GM19324 (cell line): ENCODE data around the gene LRMDA.

Experiments
- ATAC-seq: cut with Tn5 transposase; IDR thresholded peaks from one replicate; pipeline ENCODE4 v1.9.1; 2021; ENCODE audit warnings: mild to moderate bottlenecking, moderate library complexity; ENCODE audit not compliant: unreplicated experiment, low FRiP score

The LRMDA gene

DNA sequence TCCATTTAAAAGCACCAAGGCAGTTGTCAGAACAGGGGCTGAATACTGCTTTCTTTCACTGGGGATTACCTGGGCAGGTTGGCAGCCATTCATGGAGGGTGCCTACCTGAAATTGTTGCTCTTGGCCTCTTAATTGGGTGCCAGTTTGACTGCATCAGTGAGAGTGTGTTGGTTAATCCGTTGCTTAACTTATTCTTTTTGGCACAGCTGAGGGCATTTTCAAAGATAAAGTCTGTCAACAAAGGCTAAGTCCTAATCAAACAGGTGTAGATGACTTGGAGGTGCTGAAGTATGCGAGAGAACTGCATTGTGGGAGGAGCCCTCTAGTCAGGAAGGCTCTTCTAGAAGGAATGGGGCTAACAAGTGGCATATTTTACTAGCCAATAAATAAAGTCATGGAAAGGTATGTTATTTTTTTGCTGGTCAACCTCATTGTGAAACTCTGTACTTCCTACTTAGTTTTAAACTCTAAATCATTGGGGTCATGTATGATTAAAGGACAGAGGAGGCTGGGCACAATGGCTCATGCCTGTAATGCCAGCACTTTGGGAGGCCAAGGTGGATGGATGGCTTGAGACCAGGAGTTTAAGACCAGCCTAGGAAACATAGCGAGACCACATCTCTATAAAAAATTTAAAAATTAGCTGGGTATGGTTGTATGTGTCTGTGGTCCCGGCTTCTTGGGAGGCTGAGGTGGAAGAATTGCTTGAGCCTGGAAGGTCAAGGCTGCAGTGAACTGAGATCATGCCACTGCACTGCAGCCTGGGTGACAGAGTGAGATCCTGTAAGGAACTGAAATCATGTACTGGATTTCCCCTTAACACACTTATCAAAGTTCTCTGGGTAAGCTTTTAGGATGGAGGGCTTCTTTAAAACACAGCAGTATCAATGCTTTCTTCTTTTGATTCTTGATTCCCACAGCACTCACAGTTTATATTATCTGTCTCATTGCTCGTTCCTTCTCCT lies 134.1 kb downstream of the LRMDA start:
- ATAC-seq = no peak

DNA sequence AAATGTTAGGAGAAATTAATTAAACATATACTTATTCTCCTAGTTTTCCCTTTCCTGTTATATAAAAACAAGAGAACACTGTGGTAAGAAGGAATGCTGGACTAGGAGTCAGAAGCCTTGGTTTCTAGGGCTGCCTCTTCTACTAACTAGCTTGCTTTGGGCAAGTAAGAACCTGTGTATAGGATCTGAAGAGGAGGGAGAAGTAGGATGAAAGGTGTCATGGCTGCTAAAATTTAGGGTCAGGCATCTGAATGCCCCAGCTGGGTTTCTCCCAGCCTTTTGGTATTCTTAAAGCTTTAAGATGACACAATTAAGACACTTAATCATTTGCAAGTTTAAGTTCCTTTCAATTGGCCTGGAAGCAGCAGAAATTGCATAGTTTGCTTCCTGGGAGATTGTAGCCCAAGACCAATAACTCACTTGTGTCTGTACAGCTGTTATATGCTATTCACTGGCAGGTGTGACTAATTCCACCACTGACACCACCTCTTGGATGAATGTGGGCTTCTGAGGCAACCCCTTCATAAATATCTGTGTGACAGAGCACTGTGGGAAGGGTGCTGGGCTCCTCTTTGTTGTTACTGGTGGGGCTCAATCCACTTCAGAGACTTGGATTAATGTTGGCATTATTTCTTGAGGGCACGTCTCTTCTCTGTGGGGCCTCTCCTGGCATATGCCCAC lies 137.2 kb downstream of the LRMDA start:
- ATAC-seq = no peak

- ATAC-seq = no peak
These were observed 138.1 kb downstream of the LRMDA start for GRCh38 chr10:75569506-75569905.

DNA sequence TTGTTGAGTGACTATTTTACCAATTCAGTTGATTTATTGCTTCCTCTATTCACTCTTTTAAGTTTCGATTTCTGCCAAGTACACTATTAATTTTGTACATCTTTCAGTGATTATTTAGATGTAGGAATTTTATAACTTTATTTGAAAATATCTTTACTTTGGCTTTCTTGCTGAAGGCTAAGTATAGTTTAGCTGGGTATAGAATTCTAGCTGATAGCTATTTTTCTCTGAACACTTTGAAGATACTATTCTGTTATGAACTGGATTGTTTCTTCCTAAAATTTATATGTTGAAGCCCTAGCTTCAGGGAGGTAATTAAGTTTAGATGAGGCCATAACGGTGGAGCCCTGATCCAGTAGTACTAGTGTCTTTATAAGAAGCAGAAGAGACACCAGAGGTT lies 141.1 kb downstream of the LRMDA start:
- ATAC-seq = no peak

DNA sequence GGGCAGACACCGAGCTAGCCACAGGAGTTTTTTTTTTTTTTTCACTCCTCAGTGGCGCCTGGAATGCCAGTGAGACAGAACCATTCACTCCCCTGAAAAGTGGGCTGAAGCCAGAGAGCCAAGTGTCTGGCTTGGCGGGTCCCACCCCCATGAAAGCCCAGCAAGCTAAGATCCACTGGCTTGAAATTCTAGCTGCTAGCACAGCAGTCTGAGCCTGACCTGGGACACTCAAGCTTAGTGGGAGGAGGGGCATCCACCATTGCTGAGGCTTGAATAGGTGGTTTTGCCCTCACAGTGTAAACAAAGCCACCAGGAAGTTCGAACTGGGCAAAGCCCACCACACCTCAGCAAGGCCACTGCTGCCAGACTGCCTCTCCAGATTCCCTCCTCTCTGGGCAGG lies 144.5 kb downstream of the LRMDA start:
- no peak for ATAC-seq

DNA sequence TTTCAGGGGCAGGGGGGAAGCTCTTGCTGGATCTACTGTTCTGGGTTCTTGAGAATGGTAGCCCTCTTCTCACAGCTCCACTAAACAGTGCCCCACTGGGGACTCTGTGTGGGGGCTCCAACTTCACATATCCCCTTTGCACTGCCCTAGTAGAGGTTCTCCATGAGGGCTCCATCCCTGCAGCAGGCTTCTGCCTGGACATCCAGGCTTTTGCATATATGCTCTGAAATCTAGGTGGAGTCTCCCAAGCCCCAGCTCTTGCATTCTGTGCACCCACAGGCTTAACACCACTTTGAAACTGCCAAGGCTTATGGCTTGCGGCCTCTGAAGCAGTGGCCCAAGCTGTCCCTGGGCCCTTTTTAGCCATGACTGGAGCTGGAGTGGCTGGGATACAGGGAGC lies 150.7 kb downstream of the LRMDA start:
- ATAC-seq = no peak

DNA sequence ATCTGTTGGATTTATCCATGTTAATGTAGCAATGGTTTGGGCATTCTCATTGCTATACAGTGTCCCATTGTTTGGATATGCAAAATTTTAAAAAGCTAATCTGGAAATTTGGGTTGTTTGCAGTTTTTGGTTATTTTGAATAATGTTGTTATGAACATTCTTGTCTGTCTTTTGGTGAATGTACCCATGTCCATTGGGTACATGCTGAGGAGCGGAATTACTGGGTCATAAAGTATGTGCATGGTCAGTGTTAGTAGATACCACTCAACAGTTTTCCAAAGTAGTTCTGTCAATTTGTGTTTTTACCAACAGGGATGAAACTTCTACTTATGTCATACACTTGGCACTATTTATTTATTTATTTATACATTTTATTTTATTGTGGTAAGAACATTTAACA lies 153.9 kb downstream of the LRMDA start:
- ATAC-seq = no peak

DNA sequence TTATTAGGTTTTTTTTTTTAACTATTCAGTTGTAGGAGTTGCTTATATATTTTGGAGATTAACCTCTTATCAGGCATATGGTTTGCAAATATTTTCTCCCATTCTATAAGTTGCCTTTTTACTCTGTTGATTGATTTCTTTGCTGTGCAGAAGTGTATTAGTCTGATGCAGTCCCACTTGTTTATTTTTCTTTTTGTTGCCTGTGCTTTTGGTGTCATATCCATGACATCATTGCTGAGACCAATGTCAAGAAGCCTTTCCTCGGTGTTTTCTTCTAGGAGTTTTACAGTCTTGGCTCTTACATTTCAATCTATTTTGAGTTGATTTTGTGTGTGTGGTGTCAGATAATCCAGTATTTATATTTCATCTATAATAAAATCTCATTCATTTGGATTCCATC lies 155.4 kb downstream of the LRMDA start:
- ATAC-seq = no peak

- ATAC-seq = no peak
These were observed 156.6 kb downstream of the LRMDA start for GRCh38 chr10:75588031-75588430.

- no peak for ATAC-seq
These were observed 158.7 kb downstream of the LRMDA start for GRCh38 chr10:75589895-75590654.

DNA sequence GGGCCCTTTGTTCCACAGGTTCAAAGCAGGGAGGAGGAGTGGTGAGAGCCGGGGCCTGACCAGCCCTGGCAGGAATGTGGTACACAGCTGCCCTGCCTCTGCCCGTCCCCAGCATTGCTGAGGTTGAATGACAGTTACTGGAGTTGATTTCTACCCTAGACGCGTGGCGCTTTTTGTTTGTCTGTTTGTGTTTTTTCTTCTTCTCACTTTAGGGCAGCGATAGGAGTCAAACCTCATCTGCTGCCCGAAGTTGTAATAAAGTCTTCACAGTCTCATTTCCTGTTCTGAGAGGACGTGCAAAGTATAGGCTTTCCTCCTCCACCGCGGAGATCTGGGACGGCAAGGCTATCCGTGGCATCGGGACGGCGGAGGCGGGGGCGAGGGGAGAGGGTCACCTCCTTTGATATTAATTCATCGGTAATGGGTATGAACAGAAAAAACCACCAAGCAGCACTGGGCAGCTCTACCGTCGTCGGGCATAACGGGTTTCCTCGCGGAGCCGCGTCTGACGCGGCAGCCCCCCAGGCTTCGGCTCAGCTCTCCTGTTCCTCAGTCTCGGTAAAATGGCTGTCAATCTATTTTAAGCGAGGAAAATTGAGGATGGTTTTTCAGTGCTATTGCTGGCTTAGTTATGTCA lies 160.8 kb downstream of the LRMDA start:
- no peak for ATAC-seq

DNA sequence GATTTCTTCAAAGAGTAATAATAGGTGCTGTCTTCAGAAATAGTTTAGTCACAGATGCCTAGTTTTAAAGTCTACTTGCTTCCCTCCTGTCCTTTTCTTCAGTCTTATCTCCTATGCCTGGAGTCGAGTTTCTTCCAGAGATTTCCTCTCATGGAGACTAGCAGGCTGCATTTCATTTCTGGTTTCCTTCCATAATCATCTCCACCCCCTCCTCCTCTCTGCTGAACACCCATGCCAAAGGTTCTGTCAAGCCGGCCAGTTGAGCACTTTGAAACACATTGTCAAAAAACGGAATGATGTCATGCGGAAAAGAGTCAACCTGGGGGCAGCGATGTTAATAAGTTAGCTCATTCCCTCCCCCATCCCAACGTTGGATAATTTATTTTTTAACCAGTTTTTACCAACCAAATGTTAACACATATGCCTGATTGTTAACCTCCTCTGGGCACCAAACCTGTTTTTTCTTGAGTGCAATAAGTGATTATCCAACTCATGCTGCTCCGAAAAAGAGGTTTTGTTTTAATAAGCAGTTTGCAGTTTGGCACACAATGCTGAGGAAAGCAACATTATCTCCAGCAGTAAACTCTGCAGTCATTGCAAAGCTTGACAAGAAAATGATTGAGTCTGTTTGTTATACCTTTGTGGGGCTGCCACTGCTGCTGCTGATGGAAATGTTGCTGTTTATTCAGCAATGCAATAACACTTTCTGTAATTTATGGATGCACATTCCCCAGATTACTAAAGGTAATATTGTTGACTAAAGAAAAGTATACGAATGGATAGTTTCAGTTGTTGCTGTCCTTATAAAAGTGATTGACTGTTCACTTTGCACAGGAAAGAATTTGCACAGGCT lies 161.6 kb downstream of the LRMDA start:
- ATAC-seq = no peak

GRCh38 chr10:75593692-75594556 lies 162.5 kb downstream of the LRMDA start:
- ATAC-seq = no peak

GRCh38 chr10:75596930-75597620 lies 165.7 kb downstream of the LRMDA start:
- ATAC-seq = no peak

DNA sequence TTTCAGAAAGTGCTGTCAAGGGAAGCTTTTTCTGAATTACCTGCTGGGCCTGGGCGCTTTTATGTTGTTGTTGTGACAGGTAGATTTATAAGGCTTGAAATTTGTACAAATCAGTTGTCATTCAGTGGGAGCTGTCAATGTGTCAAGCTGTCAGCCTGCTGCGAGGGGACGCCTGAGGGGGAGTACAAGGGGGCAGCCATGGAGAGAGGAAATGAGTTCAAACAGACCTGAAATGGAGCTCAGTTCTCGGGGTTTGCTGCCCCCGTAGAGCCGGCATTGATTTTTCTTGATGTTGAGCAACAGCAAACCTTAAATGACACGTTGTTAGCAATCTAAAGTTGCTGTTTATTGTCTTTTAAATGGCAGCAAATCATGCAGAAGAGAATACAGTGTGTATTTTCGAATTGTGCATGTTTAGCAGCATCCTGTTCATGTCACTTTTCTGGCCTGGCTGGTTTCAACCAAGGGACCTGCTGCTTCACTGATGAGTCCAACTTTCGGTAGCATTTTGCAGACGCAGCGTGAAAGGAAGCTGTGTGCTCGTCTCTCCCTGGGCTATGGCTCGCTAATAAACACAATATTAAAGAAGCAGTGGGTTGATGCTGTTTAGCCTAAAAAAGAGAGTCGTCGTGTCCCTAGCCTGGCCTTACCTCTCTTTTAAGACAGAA lies 166.5 kb downstream of the LRMDA start:
- no peak for ATAC-seq

GRCh38 chr10:75598998-75599397 lies 167.6 kb downstream of the LRMDA start:
- no peak for ATAC-seq

DNA sequence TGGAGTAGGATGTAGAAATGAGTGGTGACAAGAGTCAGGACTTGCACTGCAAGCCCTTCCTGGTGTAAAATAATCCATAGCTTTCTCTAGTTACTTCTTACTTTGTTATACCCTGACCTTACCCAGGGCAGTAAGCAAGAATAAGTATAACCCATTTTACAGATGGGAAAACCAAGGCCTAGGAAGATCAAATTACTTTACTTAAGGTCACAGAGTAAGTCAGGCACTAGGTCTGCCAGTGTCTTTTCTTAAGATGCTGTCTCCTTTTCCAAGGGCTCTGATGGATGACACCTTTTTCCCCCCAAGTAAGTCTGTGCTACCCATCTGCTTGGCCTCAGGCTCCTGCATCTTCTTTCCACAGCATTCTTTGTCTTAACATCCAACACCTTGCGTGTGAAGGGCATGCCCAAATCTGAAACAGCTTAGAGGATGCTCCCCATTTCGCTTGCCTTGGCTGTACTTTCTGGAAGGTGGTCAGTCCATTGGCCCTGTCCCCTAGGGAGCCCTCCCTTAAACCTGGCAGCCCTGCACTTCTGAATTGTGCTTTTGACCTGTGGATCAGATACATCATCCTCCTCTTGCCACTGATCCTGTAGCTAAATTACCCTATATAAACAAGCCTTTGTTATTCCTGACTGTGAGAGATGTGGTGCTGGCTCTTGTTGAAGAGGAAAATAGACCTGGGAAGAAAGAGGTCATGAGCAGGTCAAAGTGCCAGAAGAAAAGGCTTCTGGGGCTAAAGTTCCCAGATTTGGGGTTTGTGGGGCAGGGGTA lies 168.6 kb downstream of the LRMDA start:
- no peak for ATAC-seq
